GM21526 (cell line): ENCODE data around the gene COG1.
"Not testable (repeated sequence)": the region's sequence is repeated elsewhere in the genome, so short reads cannot be mapped to it uniquely, and the experiment has no call there.

Experiments
- ATAC-seq: cut with Tn5 transposase; IDR thresholded peaks from one replicate; pipeline ENCODE4 v1.9.1; 2021; ENCODE audit warnings: moderate library complexity; ENCODE audit not compliant: unreplicated experiment, low FRiP score

COG1 gene, protein sequence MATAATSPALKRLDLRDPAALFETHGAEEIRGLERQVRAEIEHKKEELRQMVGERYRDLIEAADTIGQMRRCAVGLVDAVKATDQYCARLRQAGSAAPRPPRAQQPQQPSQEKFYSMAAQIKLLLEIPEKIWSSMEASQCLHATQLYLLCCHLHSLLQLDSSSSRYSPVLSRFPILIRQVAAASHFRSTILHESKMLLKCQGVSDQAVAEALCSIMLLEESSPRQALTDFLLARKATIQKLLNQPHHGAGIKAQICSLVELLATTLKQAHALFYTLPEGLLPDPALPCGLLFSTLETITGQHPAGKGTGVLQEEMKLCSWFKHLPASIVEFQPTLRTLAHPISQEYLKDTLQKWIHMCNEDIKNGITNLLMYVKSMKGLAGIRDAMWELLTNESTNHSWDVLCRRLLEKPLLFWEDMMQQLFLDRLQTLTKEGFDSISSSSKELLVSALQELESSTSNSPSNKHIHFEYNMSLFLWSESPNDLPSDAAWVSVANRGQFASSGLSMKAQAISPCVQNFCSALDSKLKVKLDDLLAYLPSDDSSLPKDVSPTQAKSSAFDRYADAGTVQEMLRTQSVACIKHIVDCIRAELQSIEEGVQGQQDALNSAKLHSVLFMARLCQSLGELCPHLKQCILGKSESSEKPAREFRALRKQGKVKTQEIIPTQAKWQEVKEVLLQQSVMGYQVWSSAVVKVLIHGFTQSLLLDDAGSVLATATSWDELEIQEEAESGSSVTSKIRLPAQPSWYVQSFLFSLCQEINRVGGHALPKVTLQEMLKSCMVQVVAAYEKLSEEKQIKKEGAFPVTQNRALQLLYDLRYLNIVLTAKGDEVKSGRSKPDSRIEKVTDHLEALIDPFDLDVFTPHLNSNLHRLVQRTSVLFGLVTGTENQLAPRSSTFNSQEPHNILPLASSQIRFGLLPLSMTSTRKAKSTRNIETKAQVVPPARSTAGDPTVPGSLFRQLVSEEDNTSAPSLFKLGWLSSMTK

DNA sequence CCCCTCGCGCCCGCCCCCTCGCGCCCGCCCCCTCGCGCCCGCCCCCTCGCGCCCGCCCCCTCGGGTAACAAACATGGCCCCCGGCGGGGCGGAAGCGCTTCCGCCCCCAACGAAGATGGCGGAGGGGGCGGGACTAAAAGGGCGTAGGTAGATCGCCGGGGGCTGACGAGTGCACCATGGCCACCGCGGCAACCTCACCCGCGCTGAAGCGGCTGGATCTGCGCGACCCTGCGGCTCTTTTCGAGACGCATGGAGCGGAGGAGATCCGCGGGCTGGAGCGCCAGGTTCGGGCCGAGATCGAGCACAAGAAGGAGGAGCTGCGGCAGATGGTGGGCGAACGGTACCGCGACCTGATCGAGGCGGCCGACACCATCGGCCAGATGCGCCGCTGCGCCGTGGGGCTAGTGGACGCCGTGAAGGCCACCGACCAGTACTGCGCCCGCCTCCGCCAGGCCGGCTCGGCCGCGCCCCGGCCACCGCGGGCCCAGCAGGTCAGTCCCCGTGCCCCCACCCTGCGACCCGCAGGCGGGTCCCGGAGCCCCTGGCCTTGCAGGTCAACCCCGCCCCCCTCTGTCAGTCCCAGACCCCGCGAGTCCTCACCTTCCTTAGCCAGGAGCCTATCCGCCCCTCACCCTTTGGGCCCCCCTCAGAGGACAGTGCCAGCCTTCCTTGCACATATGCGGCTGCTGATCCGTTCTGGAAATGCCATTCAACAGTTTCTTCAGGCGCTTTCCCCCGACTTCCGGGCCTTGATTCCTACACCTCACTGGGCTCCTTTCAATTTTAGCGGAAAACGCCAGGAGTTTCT lies at the start of gene COG1:
Gene COG1, plus strand, starts transcription at position 162 of the 808 bp plus-strand sequence. Its CDS starts 15 bp downstream, at position 177.
- peak; percentile 67 for ATAC-seq

DNA sequence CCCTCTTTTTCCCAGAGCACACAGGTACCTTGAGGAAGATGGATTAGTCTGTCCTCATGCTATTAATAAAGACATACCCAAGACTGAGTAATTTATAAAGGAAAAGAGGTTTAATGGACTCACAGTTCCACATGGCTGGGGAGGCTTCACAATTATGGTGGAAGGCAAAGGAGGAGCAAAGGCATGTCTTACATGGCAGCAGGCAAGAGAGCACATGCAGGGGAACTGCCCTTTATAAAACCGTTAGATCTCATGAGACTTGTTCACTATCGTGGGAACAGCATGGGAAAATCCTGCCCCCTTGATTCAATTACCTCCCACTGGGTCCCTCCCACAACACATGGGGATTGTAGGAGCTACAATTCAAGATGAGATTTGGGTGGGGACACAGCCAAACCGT lies 48.6 kb upstream of the COG1 start:
- not testable (repeated sequence) for ATAC-seq

DNA sequence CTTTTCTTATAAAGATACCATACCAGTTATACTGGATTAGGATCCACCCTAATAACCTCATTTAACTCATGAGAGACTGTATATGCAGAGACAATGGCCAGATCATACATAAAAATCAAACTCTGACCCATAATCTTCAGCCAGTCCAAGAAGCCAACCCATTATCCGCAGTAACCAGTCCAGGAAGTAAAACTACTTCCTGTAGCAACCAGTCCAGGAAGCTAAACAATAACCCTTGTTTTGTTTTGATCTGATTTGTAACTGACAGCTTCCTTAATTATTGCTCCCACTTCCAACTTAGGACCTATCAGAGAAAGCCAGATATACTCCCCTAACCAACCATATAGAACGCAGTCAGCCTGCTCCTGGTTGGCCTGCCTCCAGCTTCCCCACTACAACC lies 47.2 kb upstream of the COG1 start:
- no peak for ATAC-seq

DNA sequence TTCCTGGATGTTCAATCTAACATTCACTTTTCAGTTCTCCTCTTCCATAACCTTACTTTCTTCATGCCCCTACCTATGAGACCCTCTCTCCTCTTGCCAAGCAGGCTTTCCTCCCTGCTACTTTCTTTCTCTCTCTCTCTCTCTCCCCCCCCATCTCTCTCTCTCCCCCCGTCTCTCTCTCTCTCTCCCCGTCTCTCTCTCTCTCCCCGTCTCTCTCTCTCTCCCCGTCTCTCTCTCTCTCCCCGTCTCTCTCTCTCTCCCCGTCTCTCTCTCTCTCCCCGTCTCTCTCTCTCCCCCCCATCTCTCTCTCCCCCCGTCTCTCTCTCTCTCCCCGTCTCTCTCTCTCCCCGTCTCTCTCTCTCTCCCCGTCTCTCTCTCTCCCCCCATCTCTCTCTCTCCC lies 45.1 kb upstream of the COG1 start:
- ATAC-seq: not testable (repeated sequence)

DNA sequence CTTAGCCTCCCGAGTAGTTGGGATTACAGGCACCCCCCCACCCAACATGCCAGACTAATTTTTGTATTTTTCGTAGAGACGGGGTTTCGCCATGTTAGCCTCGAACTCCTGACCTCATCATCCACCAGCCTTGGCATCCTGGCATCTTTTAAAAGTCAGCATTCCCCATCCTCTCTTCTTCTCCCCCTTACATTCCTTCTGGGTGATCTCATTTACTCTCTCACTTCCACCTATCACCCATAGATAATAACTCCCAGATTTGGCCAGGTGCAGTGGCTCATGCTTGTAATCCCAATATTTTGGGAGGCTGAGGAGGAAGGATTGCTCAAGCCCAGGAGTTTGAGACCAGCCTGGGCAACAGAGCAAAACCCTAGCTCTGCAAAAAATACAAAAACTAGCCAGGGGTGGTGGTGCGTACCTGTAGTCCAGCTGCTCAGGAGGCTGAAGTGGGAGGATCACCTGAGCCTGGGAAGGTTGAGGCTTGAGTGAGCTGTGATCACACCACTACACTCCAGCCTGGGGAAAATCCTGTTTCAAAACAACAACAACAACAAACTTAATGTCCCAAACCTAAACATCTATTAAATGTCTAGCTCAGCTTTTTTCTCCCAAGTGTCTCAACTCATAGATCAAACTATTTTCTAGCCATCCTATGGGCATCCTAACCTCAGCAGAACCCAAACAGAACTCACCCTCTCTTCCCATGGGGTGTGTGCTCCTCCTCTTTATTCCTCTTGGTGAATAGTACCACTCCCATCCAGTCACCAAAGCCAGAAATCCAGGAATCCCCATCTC lies 44.1 kb upstream of the COG1 start:
- ATAC-seq: no peak

DNA sequence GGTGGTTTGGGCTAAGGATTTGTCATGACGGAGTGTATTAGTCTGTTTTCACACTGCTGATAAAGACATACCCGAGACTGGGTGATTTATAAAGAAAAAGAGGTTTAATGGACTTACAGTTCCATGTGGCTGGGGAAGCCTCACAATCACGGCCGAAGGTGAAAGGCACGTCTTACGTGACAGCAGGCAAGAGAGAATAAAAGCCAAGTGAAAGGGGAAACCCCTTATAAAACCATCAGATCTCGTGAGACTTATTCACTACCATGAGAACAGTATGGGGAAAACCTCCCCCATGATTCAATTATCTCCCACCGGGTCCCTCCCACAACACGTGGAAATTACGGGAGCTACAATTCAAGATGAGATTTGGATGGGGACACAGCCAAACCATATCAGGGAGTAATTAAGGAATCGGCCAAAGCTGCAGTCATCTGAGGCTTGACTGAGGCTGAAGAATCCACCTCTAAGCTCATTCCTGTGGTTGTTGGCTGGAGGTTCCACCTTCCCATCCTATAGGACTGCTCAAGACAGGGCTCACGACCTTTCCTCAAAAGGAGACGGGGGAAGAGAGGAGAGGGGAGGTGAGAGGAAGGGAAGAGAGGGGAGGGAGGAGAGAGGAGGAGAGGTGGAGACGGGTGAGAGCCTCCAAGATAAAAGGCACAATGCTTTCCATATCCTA lies 42.1 kb upstream of the COG1 start:
- not testable (repeated sequence) for ATAC-seq

DNA sequence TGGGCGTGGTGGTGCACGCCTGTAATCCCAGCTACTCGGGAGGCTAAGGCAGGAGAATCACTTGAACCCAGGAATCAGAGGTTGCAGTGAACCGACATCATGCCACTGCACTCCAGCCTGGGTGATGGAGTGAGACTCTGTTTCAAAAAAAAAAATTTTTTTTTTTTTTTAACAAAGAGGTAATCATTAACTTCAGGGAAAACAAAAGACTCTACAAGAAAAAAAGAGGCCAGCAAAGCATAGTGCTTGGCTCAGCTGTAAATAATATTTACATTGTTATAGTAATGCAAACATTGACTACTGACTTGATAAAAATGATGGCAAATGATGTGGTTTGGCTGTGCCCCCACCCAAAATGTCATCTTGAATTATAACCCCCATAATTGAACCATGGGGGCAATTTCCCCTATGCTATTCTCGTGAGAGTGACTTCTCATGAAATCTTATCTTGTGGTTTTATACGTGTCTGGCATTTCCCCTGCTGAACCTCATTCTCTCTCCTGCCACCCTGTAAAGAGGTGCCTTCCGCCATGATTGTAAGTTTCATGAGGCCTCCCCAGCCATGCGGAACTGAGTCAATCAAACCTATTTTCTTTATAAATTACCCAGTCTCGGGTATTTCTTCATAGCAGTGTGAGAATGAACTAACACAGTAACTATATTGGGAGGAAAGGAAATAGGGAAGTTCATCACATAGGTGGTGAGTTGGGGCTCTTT lies 40.8 kb upstream of the COG1 start:
- no peak for ATAC-seq

DNA sequence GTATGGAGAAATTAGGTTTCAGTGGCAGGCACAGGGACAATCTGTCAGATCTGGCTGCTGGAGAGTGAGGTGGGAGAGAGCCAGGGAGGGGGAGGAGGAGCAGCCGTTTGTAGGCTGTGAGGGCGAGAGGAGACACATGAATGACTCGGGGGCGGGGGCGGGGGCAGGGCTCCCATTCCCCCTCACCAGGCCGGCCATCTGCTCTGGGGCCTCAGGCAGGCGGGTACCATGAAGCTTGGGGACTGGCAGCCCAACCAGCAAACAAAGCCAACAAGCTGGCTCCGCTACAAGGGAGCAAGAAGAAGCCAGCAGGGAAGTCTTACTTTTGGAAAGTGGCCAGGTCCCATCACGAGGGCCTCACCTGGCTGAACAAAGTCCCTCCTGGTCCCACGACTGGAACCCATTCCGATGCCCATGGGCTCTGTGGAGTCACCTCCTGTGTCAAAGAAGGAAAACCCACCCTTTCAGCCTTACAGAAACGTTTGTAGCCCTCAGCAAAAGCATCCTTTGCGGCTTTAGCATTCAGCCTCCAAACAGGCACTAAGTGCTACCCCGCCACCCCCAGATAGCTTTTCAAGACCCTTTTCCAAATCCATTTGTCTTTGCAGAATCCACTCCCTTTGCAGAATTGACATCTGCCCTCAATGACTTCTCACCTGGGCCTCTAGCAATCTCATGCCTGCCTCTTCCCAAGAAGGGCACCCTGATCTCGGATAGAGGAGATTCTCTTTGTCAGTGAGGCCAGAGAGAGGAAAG lies 37.3 kb upstream of the COG1 start:
- no peak for ATAC-seq

DNA sequence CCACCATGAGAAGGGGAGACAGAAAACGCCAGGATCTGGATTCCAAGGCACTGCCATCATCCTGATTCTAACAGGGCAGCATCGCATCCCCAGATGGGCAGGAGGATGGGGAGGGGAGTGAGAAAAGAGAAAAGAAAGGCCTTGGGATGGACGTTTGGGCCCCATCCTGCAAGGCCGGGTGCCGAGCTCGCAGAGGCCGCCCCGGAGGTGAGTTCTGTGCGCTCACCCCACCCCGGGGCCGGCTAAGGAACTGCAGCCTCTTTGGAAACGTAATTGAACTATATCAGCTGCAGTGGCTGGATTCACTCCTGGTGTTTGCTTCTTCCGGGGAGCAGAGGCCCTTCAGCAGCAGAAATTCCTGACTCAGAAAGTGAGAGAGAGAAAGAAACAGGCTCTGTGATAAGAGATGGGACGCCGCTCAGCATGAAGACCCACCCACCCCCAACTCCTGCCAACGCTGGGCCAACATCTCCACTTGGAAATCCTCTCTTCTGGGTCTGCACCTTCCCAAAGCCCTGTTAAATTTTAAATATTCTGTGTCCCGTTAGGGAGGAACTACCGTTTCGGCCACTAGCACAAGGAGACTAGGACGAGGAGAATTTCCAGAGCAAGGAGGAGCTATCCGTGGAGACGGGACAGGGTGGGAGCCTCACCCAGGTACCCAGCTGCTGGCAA lies 36.6 kb upstream of the COG1 start:
- ATAC-seq: peak; percentile 92

DNA sequence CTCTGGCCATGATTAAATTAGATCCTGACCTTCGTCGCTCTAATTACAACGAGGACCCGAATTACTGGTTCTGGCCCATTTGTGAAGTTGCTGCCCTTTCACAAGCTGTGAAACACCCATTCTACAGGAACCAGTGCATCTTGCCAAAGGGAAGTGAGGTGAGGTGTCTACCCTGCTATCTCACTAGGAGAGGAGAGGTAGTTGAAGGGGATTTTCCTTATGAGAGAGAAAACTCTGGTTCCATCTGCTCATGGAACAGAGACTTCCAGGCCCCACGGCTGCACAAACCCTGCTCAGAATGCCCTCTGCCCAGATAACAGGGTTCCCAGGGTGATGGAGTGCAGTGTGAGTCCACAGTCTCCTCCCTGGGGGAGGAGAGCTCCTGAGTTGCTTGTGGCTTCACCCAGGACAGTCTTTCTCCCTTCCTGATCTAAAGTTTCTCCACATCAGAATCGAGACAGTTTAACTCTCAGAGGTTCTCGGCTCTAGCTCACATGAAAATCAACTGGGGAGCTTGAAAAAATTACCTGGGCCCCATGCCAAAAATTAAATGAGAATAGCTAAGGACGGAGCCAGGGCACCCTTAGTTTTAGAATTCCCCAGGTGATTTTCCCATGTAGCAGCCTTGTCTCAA lies 35.9 kb upstream of the COG1 start:
- ATAC-seq: no peak

DNA sequence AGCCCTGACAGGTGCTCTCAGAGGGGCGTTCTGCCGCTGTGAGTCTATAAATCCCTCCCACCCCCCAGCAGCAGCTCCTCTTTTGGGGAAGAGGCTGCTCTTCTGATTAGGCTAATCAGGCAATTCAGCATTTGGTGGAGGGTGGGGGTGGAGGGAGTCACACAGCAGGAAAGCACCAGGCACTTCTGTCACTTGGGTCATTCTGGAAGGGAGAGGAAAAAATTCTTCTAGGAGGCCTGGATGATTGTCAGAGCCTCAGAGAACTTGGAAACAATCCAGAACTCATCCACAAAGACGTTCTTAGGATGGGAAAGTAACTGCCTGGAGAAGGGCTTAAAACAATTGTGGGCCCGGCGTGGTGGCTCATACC lies 35.3 kb upstream of the COG1 start:
- ATAC-seq: no peak

DNA sequence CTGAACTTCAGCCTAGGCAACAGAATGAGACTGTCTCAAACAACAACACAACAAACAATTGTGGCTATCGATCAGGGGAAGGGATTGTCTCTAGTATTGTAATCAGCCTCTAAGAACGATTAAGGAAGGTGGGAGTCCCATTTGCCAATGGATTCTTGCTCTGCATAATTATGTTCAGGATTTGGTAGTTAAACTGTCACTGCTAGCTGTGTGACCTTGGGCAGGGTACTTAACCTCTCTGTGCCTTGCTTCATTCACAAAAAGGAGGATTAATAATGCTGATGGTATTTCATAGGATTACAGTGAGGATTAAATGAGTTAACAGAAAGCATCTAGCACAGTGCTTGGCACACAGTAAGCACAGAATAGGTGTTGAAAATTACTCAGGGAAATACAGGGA lies 34.7 kb upstream of the COG1 start:
- ATAC-seq: no peak

DNA sequence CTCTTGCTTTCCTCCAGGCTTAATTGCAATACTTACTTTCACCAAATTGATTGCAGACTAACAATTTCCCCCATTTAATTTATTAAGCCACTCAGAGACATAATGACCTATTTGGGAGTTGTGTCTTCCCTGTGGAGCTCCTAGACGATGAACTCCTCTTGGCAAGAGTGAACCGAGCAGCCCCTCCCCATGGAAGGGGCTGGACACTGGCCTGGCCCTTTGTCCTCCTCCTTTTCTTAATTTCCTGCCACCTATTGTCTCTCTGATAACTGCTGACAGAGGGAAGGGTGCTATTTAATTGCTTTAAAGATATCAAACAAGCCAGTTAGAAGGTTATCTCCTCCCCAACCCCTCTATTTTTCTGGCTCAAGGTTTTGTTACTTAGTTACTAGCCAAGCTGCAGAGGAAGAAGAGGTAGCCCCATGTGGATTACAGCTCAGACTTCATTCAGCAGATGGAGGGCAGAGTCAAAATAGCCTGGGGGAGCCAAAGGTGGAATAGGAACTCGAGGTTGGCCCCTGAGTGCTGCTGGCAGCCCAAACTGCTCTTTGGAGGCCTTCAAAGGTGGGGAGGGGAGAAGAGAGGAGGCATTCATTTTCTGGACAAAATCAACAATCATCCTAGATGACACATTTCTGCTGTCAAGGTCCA lies 31.8 kb upstream of the COG1 start:
- no peak for ATAC-seq

DNA sequence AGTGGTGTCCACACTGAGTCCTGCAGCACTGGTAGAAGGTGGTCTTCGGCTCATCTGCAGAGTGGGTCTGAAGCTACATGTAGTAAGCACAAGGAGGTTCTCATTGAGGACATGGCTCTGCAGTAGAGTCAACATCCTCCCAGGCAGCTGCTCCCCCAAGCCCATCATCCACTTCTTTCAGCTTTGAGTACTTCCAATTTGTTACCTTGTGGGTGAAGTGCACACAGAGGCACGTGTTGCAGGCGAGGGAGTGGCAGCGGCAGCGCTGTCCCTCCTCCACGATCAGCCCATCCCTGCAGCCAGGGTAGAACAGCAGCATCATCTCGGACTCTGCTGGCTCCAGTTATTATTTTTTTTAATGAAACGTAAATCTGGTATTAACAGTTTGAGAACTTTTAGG lies 29.8 kb upstream of the COG1 start:
- no peak for ATAC-seq

DNA sequence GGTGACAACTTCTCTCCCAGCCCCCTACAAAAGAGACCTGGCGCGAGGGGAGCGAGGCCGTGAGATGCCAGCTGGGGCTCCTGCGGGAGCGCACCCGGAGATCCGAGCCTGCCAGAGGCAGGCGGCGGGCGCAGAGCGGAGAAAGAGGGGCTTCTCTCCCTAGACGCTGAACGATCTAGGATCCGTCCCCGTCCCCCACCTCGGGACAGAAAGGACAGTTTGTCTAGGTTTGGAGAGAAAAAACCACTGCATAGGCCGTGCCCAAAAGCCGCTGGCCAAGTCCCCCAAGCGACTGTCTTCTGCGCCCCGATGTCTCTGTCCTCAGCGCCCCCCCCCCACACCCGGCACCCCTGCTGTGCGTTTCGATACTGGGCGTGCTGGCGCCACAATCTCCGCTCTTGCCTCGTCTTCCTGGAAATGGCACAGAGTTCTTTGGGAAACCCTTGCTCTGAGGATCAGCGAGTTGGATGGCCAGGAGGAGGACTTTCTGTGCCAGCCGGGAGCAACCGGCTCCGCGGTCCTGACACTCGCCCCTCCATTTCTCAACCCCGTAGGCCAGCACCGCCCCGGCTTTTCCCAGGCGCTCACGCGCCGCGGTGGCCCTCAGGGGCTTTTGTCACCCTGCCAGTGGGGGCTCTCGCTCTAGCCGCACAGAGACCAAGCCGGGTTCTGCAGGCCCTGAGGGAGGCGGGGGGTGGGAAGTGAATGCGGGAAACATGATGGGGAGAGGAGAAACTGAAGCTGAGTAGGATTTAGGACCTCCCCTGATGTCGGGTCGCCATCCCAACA lies 27.0 kb upstream of the COG1 start:
- ATAC-seq: no peak
